ENCODE results near the gene CBX3. TPM values are rescaled to one million over a fixed set of nuclear protein-coding genes. Genes with fewer than 3 reads are reported as not detected.
"Not testable (repeated sequence)": the region's sequence is repeated elsewhere in the genome, so short reads cannot be mapped to it uniquely, and the experiment has no call there.

CBX3 gene
- total RNA-seq, 3 donors from 2014 or later, result 88.0 to 98.3 (median 96.0) TPM

GRCh38 chr7:26190417-26190869 is 11.1 kb upstream of the CBX3 start:
- H3K36me3 ChIP-seq, result no peaks in the 10 kb centered on the region
- peak overlapping the region in 1 of 2 donors; percentile 8 for H3K27ac ChIP-seq
- TF ChIP-seq POLR2A (IDR thresholded peaks at IDR 0.05) (no peak), POLR2AphosphoS5 (IDR thresholded peaks at IDR 0.05) (no peak)
- TF ChIP-seq, protein P1, sequence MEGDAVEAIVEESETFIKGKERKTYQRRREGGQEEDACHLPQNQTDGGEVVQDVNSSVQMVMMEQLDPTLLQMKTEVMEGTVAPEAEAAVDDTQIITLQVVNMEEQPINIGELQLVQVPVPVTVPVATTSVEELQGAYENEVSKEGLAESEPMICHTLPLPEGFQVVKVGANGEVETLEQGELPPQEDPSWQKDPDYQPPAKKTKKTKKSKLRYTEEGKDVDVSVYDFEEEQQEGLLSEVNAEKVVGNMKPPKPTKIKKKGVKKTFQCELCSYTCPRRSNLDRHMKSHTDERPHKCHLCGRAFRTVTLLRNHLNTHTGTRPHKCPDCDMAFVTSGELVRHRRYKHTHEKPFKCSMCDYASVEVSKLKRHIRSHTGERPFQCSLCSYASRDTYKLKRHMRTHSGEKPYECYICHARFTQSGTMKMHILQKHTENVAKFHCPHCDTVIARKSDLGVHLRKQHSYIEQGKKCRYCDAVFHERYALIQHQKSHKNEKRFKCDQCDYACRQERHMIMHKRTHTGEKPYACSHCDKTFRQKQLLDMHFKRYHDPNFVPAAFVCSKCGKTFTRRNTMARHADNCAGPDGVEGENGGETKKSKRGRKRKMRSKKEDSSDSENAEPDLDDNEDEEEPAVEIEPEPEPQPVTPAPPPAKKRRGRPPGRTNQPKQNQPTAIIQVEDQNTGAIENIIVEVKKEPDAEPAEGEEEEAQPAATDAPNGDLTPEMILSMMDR (IDR thresholded peaks at IDR 0.05), result no peak
- intact Hi-C loops (cut with DNase I; ENCODE audit: low total_unique reads), result no loop called here
- DNase-seq (ENCODE audit: low spot score in 2 of 2), result no peak
- no peaks in the 10 kb centered on the region for H3K27me3 ChIP-seq
- peaks cover 2 to 24% of the 10 kb centered on the region in 2 donors for H3K4me1 ChIP-seq
- H3K4me3 ChIP-seq, result no peak overlapping the region
- H3K9me3 ChIP-seq, result no peaks in the 10 kb centered on the region

- intact Hi-C loops (cut with DNase I; ENCODE audit: low total_unique reads), result no loop called here
- Histone ChIP-seq H3K27ac (no peak overlapping the region), H3K9me3 (no peaks in the 10 kb centered on the region), H3K4me1 (peaks cover 2 to 24% of the 10 kb centered on the region in 2 donors), H3K27me3 (no peaks in the 10 kb centered on the region), H3K36me3 (no peaks in the 10 kb centered on the region), H3K4me3 (no peak overlapping the region)
- TF ChIP-seq POLR2A (IDR thresholded peaks at IDR 0.05), result no peak
- TF ChIP-seq, protein P1 (IDR thresholded peaks at IDR 0.05), result no peak
- TF ChIP-seq POLR2AphosphoS5 (IDR thresholded peaks at IDR 0.05), result no peak
- DNase-seq (ENCODE audit: low spot score in 2 of 2), result no peak
These were observed 10.1 kb upstream of the CBX3 start for GRCh38 chr7:26191233-26191973.

DNA sequence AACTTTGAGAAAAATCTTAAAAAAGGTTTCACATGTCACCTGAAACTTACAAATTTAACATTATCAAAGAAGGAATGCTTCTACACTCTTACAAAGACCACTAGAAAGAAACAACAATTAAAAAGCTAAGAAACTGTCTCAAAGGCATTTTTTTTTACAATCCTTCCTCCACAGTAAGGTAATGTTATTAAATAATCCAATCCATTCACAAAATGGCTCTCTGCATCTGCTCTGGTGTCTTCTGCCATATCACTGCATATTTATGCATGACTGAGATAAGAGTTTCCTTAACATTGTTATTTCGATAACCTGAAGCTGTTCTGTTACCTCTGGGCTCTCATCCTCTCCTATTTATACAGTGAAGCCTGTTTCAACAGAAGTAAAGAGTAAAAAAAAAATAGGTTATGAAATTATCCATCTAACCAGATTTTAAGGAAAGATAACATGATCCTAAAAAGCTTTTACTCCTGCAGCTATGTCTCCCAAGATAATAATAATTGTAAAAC is 9.5 kb upstream of the CBX3 start:
- H3K4me1 ChIP-seq, result peaks cover 2 to 28% of the 10 kb centered on the region in 2 donors

GRCh38 chr7:26192485-26193087 is 9.0 kb upstream of the CBX3 start:
- H3K9me3 ChIP-seq, result no peaks in the 10 kb centered on the region
- no peak for DNase-seq (ENCODE audit: low spot score in 2 of 2)
- no peaks in the 10 kb centered on the region for H3K36me3 ChIP-seq
- H3K27me3 ChIP-seq, result no peaks in the 10 kb centered on the region
- no peak overlapping the region for H3K4me3 ChIP-seq
- H3K4me1 ChIP-seq, result peaks cover 2 to 32% of the 10 kb centered on the region in 2 donors
- intact Hi-C loops (cut with DNase I; ENCODE audit: low total_unique reads), result no loop called here
- no peak for TF ChIP-seq POLR2AphosphoS5 (IDR thresholded peaks at IDR 0.05)
- no peak overlapping the region for H3K27ac ChIP-seq

More for the DNA sequence above, 9.5 kb upstream of the CBX3 start:
- Histone ChIP-seq H3K27me3 (no peaks in the 10 kb centered on the region), H3K4me3 (no peak overlapping the region), H3K27ac (no peak overlapping the region), H3K36me3 (no peaks in the 10 kb centered on the region), H3K9me3 (no peaks in the 10 kb centered on the region)
- intact Hi-C loops (cut with DNase I; ENCODE audit: low total_unique reads), result no loop called here
- no peak for DNase-seq (ENCODE audit: low spot score in 2 of 2)
- TF ChIP-seq POLR2A (IDR thresholded peaks at IDR 0.05) (no peak), POLR2AphosphoS5 (IDR thresholded peaks at IDR 0.05) (no peak)
- TF ChIP-seq, protein P1 (IDR thresholded peaks at IDR 0.05), result no peak

GRCh38 chr7:26193432-26194207 is 7.9 kb upstream of the CBX3 start:
- Histone ChIP-seq H3K36me3 (no peaks in the 10 kb centered on the region), H3K4me1 (peaks cover 2 to 35% of the 10 kb centered on the region in 2 donors), H3K4me3 (peak overlapping the region in 1 of 3 donors; percentile 29), H3K9me3 (no peaks in the 10 kb centered on the region), H3K27ac (peak overlapping the region; percentile 37 to 60), H3K27me3 (no peaks in the 10 kb centered on the region)
- DNase-seq (ENCODE audit: low spot score in 2 of 2), result no peak
- intact Hi-C loops (cut with DNase I; ENCODE audit: low total_unique reads), result no loop called here
- no peak for TF ChIP-seq POLR2A (IDR thresholded peaks at IDR 0.05)
- no peak for TF ChIP-seq POLR2AphosphoS5 (IDR thresholded peaks at IDR 0.05)
- TF ChIP-seq, protein P1 (IDR thresholded peaks at IDR 0.05), result no peak

- H3K27me3 ChIP-seq; H3K36me3 ChIP-seq; H3K27ac ChIP-seq; H3K4me3 ChIP-seq; intact Hi-C loops (cut with DNase I; ENCODE audit: low total_unique reads); DNase-seq (ENCODE audit: low spot score in 2 of 2); H3K9me3 ChIP-seq: not testable (repeated sequence)
- H3K4me1 ChIP-seq, result peaks cover 2 to 35% of the 10 kb centered on the region in 2 donors
These were observed 6.8 kb upstream of the CBX3 start for GRCh38 chr7:26194764-26195163.
